HL-60 (cell line): ENCODE results near the gene SARM1.

Experiments
- DNase-seq, 2 experiments: peaks; one replicate each; pipeline ENCODE4 v3.0.0-alpha.2; 2010 to 2020; ENCODE audit warnings: low read depth in 1 of 2, low spot score in 1 of 2
- H3K27ac ChIP-seq: fragments of 250-450 bp; sonication (Bioruptor Pico); replicated peaks from 2 replicates; pipeline ENCODE4 v1.5.1; 2020; ENCODE audit warnings: mild to moderate bottlenecking, moderate library complexity
- H3K27me3 ChIP-seq: fragments of 250-450 bp; sonication (Bioruptor Pico); 2 replicates; pipeline ENCODE4 v1.5.1; 2021; ENCODE audit warnings: mild to moderate bottlenecking, moderate library complexity; ENCODE audit not compliant: insufficient read depth, poor library complexity, severe bottlenecking
- H3K4me3 ChIP-seq: replicated peaks from 2 replicates; pipeline ENCODE4 v1.5.1; 2011; ENCODE audit warnings: mild to moderate bottlenecking, control low read depth, low read length; ENCODE audit not compliant: insufficient read depth
- GABPA ChIP-seq: IDR thresholded peaks from 2 replicates; pipeline ENCODE4 v1.6.1; 2012; ENCODE audit warnings: low read depth
- POLR2AphosphoS5 ChIP-seq: IDR thresholded peaks from 2 replicates; pipeline ENCODE4 v1.6.1; 2012; ENCODE audit warnings: low read depth
- REST ChIP-seq: IDR thresholded peaks from 2 replicates; pipeline ENCODE4 v1.6.1; 2012; ENCODE audit warnings: low read depth; ENCODE audit not compliant: insufficient replicate concordance
- SPI1 ChIP-seq: IDR thresholded peaks from 2 replicates; pipeline ENCODE4 v1.6.1; 2012; ENCODE audit warnings: low read depth, mild to moderate bottlenecking, borderline replicate concordance
- TF ChIP-seq, protein P1 (sequence below): IDR thresholded peaks from one replicate; pipeline ENCODE4 v1.5.1; 2011; ENCODE audit warnings: low read length, control low read depth, inconsistent platforms; ENCODE audit not compliant: insufficient read depth

Gene SARM1

GRCh38 chr17:28363776-28364650 is 7.5 kb upstream of the SARM1 start:
- no peak for TF ChIP-seq GABPA
- no peak for TF ChIP-seq POLR2AphosphoS5
- TF ChIP-seq SPI1, result no peak
- TF ChIP-seq REST, result no peak
- TF ChIP-seq, protein P1, sequence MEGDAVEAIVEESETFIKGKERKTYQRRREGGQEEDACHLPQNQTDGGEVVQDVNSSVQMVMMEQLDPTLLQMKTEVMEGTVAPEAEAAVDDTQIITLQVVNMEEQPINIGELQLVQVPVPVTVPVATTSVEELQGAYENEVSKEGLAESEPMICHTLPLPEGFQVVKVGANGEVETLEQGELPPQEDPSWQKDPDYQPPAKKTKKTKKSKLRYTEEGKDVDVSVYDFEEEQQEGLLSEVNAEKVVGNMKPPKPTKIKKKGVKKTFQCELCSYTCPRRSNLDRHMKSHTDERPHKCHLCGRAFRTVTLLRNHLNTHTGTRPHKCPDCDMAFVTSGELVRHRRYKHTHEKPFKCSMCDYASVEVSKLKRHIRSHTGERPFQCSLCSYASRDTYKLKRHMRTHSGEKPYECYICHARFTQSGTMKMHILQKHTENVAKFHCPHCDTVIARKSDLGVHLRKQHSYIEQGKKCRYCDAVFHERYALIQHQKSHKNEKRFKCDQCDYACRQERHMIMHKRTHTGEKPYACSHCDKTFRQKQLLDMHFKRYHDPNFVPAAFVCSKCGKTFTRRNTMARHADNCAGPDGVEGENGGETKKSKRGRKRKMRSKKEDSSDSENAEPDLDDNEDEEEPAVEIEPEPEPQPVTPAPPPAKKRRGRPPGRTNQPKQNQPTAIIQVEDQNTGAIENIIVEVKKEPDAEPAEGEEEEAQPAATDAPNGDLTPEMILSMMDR, result no peak
- no peak for DNase-seq
- Histone ChIP-seq H3K4me3 (no peak overlapping the region), H3K27me3 (no peaks in the 10 kb centered on the region), H3K27ac (no peak overlapping the region)

GRCh38 chr17:28364665-28365363 is 6.7 kb upstream of the SARM1 start, which contains the start of gene SEBOX:
TSS of gene SEBOX (minus strand) at chr17:28365199. CDS start at chr17:28365151, 48 bp downstream.
- Histone ChIP-seq H3K27ac (no peak within 1 kb of the TSS), H3K4me3 (no peak within 1 kb of the TSS), H3K27me3 (no peaks in the 10 kb centered on the region)
- DNase-seq, result no peak
- no peak for TF ChIP-seq POLR2AphosphoS5
- TF ChIP-seq, protein P1, result no peak
- TF ChIP-seq SPI1, result no peak
- no peak for TF ChIP-seq REST
- no peak for TF ChIP-seq GABPA

GRCh38 chr17:28365487-28365886 is 6.0 kb upstream of the SARM1 start:
- DNase-seq, result no peak
- no peak for TF ChIP-seq POLR2AphosphoS5
- TF ChIP-seq SPI1, result no peak
- no peak for TF ChIP-seq GABPA
- TF ChIP-seq, protein P1, result no peak
- no peak for TF ChIP-seq REST
- Histone ChIP-seq H3K27ac (no peak overlapping the region), H3K4me3 (no peak overlapping the region), H3K27me3 (no peaks in the 10 kb centered on the region)
